ENCODE results near the gene CCDC200. TPM values are rescaled to one million over a fixed set of nuclear protein-coding genes. Genes with fewer than 3 reads are reported as not detected.

CCDC200 gene
- total RNA-seq, 1 experiment from 2014 or later, result not detected

Other genes with a start within 250 kb of the CCDC200 start
- 0.19 TPM in 1 of 2 replicates, not detected in the other for gene PTGES3L, start 248.5 kb downstream of the CCDC200 start, total RNA-seq (2014; rRNA removed; shearing (Covaris generic))
- gene RUNDC1, start 248.1 kb downstream of the CCDC200 start, total RNA-seq (2014; rRNA removed; shearing (Covaris generic)), result 3.6 and 3.8 TPM in 2 replicates
- 1,450 and 1,519 TPM in 2 replicates for gene RPL27, start 230.2 kb downstream of the CCDC200 start, total RNA-seq (2014; rRNA removed; shearing (Covaris generic))
- 66.7 and 80.2 TPM in 2 replicates for gene IFI35, start 221.8 kb downstream of the CCDC200 start, total RNA-seq (2014; rRNA removed; shearing (Covaris generic))
- gene VAT1, start 206.2 kb downstream of the CCDC200 start, total RNA-seq (2014; rRNA removed; shearing (Covaris generic)), result 104 and 118 TPM in 2 replicates
- not detected in 2 replicates for gene RND2, start 203.4 kb downstream of the CCDC200 start, total RNA-seq (2014; rRNA removed; shearing (Covaris generic))
- gene BRCA1, start 103.3 kb downstream of the CCDC200 start, total RNA-seq (2014; rRNA removed; shearing (Covaris generic)), result 16.7 and 28.4 TPM in 2 replicates
- 38.1 and 40.8 TPM in 2 replicates for gene NBR1, start 57.4 kb downstream of the CCDC200 start, total RNA-seq (2014; rRNA removed; shearing (Covaris generic))
- gene TMEM106A, start 16.7 kb downstream of the CCDC200 start, total RNA-seq (2014; rRNA removed; shearing (Covaris generic)), result 1.7 and 2.4 TPM in 2 replicates
- gene RNU2-1, start 5.4 kb upstream of the CCDC200 start, total RNA-seq (2014; rRNA removed; shearing (Covaris generic)), result not detected in 2 replicates
- 6.1 and 8.4 TPM in 2 replicates for gene ARL4D, start 170.4 kb upstream of the CCDC200 start, total RNA-seq (2014; rRNA removed; shearing (Covaris generic))